Hypothalamus (tissue), 51 donors: Measurements from ENCODE around the gene ELMO1.

Experiments
- DNase-seq, 51 donors: peaks; one replicate each; lab custom pipeline; 2025; lab: John Stamatoyannopoulos, UW

The ELMO1 gene

GRCh38 chr7:36874041-36874440 is 574.6 kb downstream of the ELMO1 start:
- no peak for DNase-seq

GRCh38 chr7:36871863-36872262 is 576.8 kb downstream of the ELMO1 start:
- no peak for DNase-seq

GRCh38 chr7:36871355-36871738 is 577.3 kb downstream of the ELMO1 start:
- DNase-seq, result no peak

GRCh38 chr7:36870625-36871354 is 577.9 kb downstream of the ELMO1 start:
- DNase-seq, result no peak

DNA sequence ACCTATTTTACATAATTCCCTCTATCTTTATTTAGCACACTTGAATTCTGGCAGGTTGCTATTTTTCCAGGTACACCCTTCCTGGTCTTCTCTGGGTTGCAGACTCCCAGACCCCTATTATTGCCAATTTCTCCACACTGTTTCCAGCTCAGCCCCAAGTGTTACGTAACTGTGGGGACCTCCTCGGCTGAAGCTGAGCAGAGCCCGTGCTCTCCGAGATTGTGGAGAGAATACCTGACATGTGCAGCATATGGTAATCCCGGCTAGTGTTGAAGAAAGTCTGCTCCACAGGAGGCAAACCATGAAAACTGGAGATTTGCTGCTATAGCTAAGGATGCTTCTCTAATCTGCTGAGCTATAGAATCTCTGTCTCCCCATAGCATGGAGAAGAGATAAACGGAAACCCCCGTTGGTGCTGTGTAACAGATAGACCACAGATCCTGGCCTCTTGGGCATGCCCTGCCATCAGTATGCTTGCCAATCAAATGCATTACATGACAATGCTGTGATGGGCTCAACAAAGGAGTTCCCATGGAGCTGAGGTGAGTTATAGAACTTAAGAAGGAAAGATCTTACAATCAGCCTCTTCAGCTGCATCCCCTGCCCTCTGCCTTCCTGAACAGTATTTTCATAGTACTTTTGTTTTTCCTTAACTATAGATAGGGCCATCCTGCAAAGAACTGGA is 579.8 kb downstream of the ELMO1 start:
- DNase-seq, result no peak

GRCh38 chr7:36865019-36865418 is 583.6 kb downstream of the ELMO1 start:
- DNase-seq, result no peak

GRCh38 chr7:36863901-36864701 is 584.6 kb downstream of the ELMO1 start:
- peak in 1 of 51 donors; percentile 5 for DNase-seq

DNA sequence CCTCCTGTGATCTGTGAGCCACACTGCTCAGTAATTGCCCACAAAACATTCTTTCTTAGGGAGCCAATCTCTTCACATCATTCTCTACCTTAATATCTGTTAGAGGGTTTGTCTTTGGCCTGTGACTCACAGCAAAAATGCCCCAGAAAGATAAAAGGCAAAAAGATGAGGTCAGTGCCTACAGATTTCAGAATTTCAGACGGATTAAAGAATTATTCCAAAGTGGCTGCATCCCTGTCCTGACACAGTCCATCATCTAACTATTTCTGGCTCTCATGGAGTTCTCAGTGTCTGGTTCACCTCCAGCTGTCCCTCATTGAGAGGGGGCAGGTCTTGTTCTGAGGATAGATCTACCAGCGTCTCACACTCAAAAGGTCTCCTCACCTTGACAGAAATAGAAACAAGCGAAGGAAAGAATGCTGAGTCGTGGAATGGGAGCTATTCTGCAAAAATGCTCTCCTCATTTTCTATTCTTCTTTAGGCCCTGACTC is 585.8 kb downstream of the ELMO1 start:
- no peak for DNase-seq

DNA sequence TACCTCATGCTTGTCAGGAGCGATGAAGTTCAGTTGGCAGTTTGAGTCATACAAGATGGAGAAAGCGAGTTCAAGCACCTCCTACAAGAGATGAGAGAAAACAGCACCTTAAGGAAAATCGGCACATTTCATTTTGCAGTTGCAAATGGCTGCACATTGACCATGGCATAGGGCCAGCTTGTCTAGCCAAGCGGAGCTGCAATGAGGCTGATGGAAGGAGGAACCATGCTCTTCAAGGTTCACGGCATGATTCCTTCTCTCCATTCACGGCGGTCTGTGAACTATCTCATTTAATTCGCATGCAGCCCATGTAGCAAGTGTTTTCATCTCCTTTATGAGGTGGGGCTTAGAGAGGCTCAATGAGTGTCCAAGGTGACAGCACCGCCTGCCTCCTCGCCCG is 587.0 kb downstream of the ELMO1 start:
- DNase-seq, result no peak

GRCh38 chr7:36860681-36861080 is 588.0 kb downstream of the ELMO1 start:
- DNase-seq, result no peak

DNA sequence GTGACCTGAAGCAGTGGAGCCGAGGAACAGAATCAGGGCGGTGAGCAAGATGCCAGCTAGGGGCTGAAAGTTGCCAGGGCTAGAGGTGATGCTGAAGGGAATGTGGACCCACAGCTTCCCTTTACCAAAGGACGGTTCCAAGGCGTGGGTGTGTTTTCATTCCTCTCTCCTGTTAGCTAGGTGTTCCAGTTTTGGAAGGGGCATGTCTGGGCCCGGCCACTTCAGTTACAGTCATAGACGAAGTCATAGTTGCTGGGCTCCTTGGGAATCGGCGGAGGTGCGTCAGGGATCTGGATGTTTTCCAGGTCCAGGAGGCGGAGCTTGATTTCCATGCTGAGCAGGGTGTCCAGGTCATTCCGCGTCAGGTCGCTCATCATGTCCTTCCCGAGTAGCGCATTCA is 593.3 kb downstream of the ELMO1 start:
- DNase-seq, result no peak

DNA sequence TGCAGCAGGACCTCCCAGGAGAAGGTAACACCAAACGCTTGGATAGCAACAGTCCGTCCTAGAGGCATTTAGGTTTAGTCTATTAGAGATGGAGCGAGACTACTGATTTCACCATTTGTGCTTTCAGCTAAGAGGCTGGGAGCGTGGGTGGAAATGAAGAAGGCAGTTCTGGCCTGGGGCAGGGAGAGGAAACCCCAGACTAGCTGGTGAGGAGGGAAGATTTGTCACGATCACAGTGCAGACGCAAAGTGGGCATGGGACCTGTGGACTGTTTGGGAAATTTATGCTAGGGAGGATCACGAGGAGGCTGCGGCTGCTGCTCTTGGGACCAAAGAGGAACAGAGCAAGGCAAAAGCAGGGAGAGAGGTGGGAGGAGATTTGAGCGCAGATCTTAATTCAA is 594.0 kb downstream of the ELMO1 start:
- no peak for DNase-seq

DNA sequence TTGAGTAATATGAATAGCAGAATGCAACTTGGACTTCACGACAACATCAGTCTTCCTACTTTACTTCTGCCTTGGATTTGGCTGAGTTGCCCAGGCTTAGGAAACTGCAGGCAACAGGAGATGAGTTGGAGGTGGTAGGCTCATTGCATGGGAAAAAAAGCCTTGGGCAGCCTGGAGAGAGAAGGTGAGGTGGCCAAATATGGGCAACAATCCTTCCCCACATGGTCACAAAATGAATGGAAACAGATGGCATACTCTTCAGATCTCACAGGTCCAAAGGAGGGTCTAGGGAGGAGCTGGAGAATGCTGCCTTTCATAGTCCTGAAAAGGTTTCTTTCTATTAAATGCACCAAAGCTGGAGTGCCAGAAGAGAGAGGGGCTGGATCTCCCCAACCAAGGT is 595.7 kb downstream of the ELMO1 start:
- DNase-seq, result no peak

DNA sequence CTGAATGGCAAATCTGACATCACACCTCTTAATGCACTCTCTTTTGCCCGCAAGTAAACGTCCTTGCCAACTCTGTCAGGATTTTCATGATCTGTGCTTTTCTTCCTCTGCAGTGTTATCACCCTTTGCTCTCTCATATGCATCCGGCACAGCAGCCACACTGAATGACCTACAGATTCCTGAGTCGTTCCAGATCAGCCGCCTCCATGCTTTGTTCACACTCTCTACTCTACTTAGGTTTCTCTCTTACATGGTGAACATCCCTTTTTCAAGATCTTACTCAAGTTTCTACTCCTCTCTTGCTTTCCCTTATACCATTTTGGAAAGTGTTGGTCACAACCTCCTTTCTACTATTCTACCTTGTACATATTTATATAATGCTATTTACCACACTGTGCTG is 596.6 kb downstream of the ELMO1 start:
- no peak for DNase-seq

- no peak for DNase-seq
Observed at GRCh38 chr7:36851382-36851781, 597.3 kb downstream of the ELMO1 start.

GRCh38 chr7:36847946-36848345 is 600.7 kb downstream of the ELMO1 start:
- DNase-seq, result no peak

DNA sequence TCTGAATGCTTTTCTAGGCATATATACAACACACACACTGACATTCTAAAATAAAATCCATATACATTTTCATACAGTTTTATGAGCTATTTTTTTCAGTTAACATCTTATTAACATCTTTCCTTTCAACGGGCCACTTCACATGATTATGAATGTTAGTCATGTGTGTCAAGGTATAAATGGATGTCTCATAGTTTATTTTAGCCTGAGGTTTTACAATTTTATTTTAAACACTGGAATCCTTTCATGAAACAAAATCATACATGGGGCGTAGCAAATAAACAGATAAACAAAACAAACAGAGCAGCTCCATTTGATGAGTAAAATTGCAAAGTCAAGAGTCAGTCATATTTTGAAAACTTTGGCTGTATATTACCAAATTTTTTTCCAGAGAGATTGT is 604.3 kb downstream of the ELMO1 start:
- DNase-seq, result no peak

GRCh38 chr7:36840904-36841303 is 607.8 kb downstream of the ELMO1 start:
- no peak for DNase-seq

DNA sequence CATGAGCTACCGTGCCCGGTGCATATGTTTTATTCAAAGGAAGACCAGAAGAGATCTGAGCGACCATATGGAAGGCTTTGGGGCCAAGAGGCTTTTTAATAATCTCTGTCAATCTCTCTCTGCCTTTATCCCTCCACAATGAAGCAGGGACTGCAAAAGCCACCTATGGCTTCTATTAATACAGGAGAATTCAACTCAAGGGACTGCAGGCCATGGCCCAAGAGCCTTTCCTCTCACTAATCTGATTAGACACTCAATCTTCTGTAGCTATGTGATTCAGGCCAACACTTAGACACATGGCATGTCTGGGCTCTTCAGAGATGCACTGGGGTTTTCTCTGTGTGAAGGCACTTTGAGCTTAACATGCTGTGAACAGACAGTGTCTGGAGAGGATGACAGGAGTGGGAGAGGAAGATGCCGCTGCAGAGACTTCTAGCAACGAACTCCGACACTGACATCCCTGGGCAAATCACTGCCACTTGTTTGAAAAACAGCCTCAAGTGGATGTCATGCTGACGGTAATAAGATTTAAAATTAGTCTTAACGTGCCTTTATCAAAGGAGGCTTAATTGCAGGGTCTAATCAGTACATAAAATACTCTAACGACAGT is 609.9 kb downstream of the ELMO1 start:
- no peak for DNase-seq

DNA sequence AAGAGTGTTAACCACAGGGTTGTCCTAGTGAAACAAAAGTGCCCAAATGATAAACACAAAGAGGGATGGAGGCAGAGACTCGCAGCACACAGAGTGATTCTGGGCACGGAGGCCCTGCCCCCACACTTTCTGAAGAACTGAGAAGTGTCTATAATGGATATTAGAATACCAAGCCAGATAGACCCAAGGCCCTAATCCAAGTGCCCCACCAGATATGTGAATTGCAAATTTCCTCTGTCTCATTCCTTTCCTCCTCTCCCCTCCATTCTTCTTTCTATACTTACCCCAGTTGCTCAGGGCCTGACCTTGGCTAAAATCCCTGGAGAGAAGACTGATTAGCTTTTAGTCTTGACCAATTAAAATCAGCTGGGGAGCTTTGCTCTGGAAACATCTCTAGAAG is 617.6 kb downstream of the ELMO1 start:
- no peak for DNase-seq
